Measurements from ENCODE around the gene CBX5.

- TF ChIP-seq TAF1 (IDR thresholded peaks at IDR 0.05; ENCODE audit: borderline replicate concordance, insufficient read depth, low read length) (no peak), POLR2AphosphoS5 (IDR thresholded peaks at IDR 0.05; ENCODE audit: low read depth, low read length) (no peak; the same call in 1 of the 2 replicates)
Measured at GRCh38 chr12:54277823-54278276, 2.1 kb downstream of the CBX5 start.
